IPS DF 4.7 (cell line): ENCODE measurements around the gene PPP1R14C.

Experiments used
- DNase-seq: peaks from one replicate; pipeline ENCODE4 v3.0.0-alpha.2; 2013; ENCODE audit warnings: low spot score; ENCODE audit errors: extremely low read depth

The PPP1R14C gene

GRCh38 chr6:150245148-150245935 is 102.5 kb downstream of the PPP1R14C start:
- DNase-seq, result no peak

GRCh38 chr6:150247803-150248202 is 105.0 kb downstream of the PPP1R14C start:
- DNase-seq, result no peak

GRCh38 chr6:150248300-150248699 is 105.5 kb downstream of the PPP1R14C start:
- no peak for DNase-seq

GRCh38 chr6:150249261-150249660 is 106.4 kb downstream of the PPP1R14C start:
- DNase-seq, result no peak

GRCh38 chr6:150250826-150251225 is 108.0 kb downstream of the PPP1R14C start:
- no peak for DNase-seq

- no peak for DNase-seq
Observed at GRCh38 chr6:150251566-150252186, 108.8 kb downstream of the PPP1R14C start.

- no peak for DNase-seq
Observed at GRCh38 chr6:150252714-150253444, 110.0 kb downstream of the PPP1R14C start.

- DNase-seq, result no peak
Observed at GRCh38 chr6:150253489-150253888, 110.6 kb downstream of the PPP1R14C start.

- DNase-seq, result no peak
Observed at GRCh38 chr6:150254770-150255169, 111.9 kb downstream of the PPP1R14C start.

GRCh38 chr6:150255840-150256239 is 113.0 kb downstream of the PPP1R14C start:
- no peak for DNase-seq

- no peak for DNase-seq
Observed at GRCh38 chr6:150256618-150257272, 113.9 kb downstream of the PPP1R14C start.

- DNase-seq, result no peak
Observed at GRCh38 chr6:150258381-150258780, 115.5 kb downstream of the PPP1R14C start.

GRCh38 chr6:150260931-150261330 is 118.1 kb downstream of the PPP1R14C start:
- DNase-seq, result no peak

- DNase-seq, result no peak
Observed at GRCh38 chr6:150261997-150262697, 119.3 kb downstream of the PPP1R14C start.

- no peak for DNase-seq
Observed at GRCh38 chr6:150263765-150264404, 121.0 kb downstream of the PPP1R14C start.

- no peak for DNase-seq
Observed at GRCh38 chr6:150266309-150266708, 123.5 kb downstream of the PPP1R14C start.

- DNase-seq, result no peak
Observed at GRCh38 chr6:150266963-150267685, 124.3 kb downstream of the PPP1R14C start.

GRCh38 chr6:150267686-150268561 is 125.1 kb downstream of the PPP1R14C start:
- DNase-seq, result no peak
